Measurements from ENCODE around the gene HLA-B.
"Not testable (repeated sequence)": the region's sequence is repeated elsewhere in the genome, so short reads cannot be mapped to it uniquely, and the experiment has no call there.

The HLA-B gene

GRCh38 chr6:31356946-31357466, at the start of gene HLA-B:
TSS of gene HLA-B (minus strand) at chr6:31357179. CDS start at chr6:31357158, 21 bp downstream.
- DNase-seq = peak; percentile 64

GRCh38 chr6:31405996-31406395, 49.0 kb upstream of the HLA-B start:
- no peak for DNase-seq

GRCh38 chr6:31404061-31404364, 47.0 kb upstream of the HLA-B start:
- DNase-seq = not testable (repeated sequence)

- DNase-seq = peak; percentile 11
Measured at GRCh38 chr6:31403283-31404060, 46.5 kb upstream of the HLA-B start, which contains the start of gene MICA. TSS of gene MICA (plus strand) at chr6:31403595. CDS start at chr6:31403633, 38 bp downstream.

- DNase-seq = no peak
Measured at GRCh38 chr6:31402324-31403282, 45.6 kb upstream of the HLA-B start.

- DNase-seq = no peak
Measured at GRCh38 chr6:31401403-31401802, 44.4 kb upstream of the HLA-B start.

- no peak for DNase-seq
Measured at GRCh38 chr6:31400467-31401289, 43.7 kb upstream of the HLA-B start.

- DNase-seq = peak; percentile 44
Measured at GRCh38 chr6:31399589-31400466, 42.8 kb upstream of the HLA-B start.

- DNase-seq = no peak
Measured at GRCh38 chr6:31397901-31398525, 41.0 kb upstream of the HLA-B start.

GRCh38 chr6:31397153-31397499, 40.1 kb upstream of the HLA-B start:
- DNase-seq = not testable (repeated sequence)

GRCh38 chr6:31396422-31397152, 39.6 kb upstream of the HLA-B start:
- peak; percentile 41 for DNase-seq

- DNase-seq = no peak
Measured at GRCh38 chr6:31395832-31396231, 38.9 kb upstream of the HLA-B start.

- DNase-seq = no peak
Measured at GRCh38 chr6:31394381-31394780, 37.4 kb upstream of the HLA-B start.

GRCh38 chr6:31393932-31394331, 37.0 kb upstream of the HLA-B start:
- DNase-seq = no peak

GRCh38 chr6:31389802-31390132, 32.8 kb upstream of the HLA-B start:
- DNase-seq = not testable (repeated sequence)

- not testable (repeated sequence) for DNase-seq
Measured at GRCh38 chr6:31388916-31389801, 32.2 kb upstream of the HLA-B start.

- DNase-seq = no peak
Measured at GRCh38 chr6:31386977-31387376, 30.0 kb upstream of the HLA-B start.

- DNase-seq = no peak
Measured at GRCh38 chr6:31386099-31386498, 29.1 kb upstream of the HLA-B start.

- no peak for DNase-seq
Measured at GRCh38 chr6:31385041-31385440, 28.1 kb upstream of the HLA-B start.

GRCh38 chr6:31383149-31383548, 26.2 kb upstream of the HLA-B start:
- no peak for DNase-seq
